Fibroblast of skin of abdomen (primary cell): Measurements from ENCODE around the gene BRD3.
A peak's percentile ranks its signal among the peaks of the same experiment; 100 is the strongest.

Experiments
- DNase-seq: peaks from one replicate; pipeline ENCODE4 v3.0.0-alpha.2; 2013

BRD3 gene

GRCh38 chr9:134035041-134036039 lies 32.5 kb downstream of the BRD3 start:
- no peak for DNase-seq

- no peak for DNase-seq
These were observed 33.4 kb downstream of the BRD3 start for GRCh38 chr9:134034215-134035040.

GRCh38 chr9:134033516-134034214 lies 34.2 kb downstream of the BRD3 start:
- DNase-seq, result no peak

GRCh38 chr9:134032456-134033222 lies 35.2 kb downstream of the BRD3 start:
- DNase-seq, result no peak

- no peak for DNase-seq
These were observed 36.0 kb downstream of the BRD3 start for GRCh38 chr9:134031783-134032182.

GRCh38 chr9:134030821-134031470 lies 36.9 kb downstream of the BRD3 start:
- DNase-seq, result no peak

GRCh38 chr9:134029248-134030226 lies 38.3 kb downstream of the BRD3 start:
- DNase-seq, result no peak

GRCh38 chr9:134028575-134029247 lies 39.1 kb downstream of the BRD3 start:
- DNase-seq, result no peak

- no peak for DNase-seq
These were observed 39.8 kb downstream of the BRD3 start for GRCh38 chr9:134028076-134028475.

GRCh38 chr9:134027561-134027960 lies 40.3 kb downstream of the BRD3 start:
- no peak for DNase-seq

GRCh38 chr9:134026981-134027380 lies 40.8 kb downstream of the BRD3 start:
- no peak for DNase-seq

- DNase-seq, result no peak
These were observed 41.2 kb downstream of the BRD3 start for GRCh38 chr9:134026581-134026980.

GRCh38 chr9:134025606-134026541 lies 42.0 kb downstream of the BRD3 start:
- DNase-seq, result peak; percentile 27

GRCh38 chr9:134024828-134025605 lies 42.8 kb downstream of the BRD3 start, which contains the start of gene BRD3OS:
Gene BRD3OS, plus strand, starts transcription at chr9:134025481. Its CDS starts 1,267 bp downstream, at chr9:134026748.
- peak; percentile 100 for DNase-seq

- no peak for DNase-seq
These were observed 43.5 kb downstream of the BRD3 start for GRCh38 chr9:134024214-134024792.

- no peak for DNase-seq
These were observed 52.9 kb downstream of the BRD3 start for GRCh38 chr9:134014946-134015345.

GRCh38 chr9:134011401-134011800 lies 56.4 kb downstream of the BRD3 start:
- no peak for DNase-seq
